Mucosa of stomach (tissue), 1 donor: Measurements from ENCODE around the gene C9orf50.

Experiments used
- H3K27me3 ChIP-seq: one replicate; pipeline ENCODE4 v1.7.0; 2013; ENCODE audit warnings: mild to moderate bottlenecking, low read length; ENCODE audit not compliant: control insufficient read depth, insufficient read depth
- H3K36me3 ChIP-seq: one replicate; pipeline ENCODE4 v1.7.0; 2013; ENCODE audit warnings: low read length; ENCODE audit not compliant: control insufficient read depth, insufficient read depth
- H3K4me1 ChIP-seq: one replicate; pipeline ENCODE4 v1.7.0; 2013; ENCODE audit warnings: mild to moderate bottlenecking, low read length; ENCODE audit not compliant: control insufficient read depth, insufficient read depth
- H3K4me3 ChIP-seq: one replicate; pipeline ENCODE4 v1.7.0; 2013; ENCODE audit warnings: low read length
- H3K9ac ChIP-seq: one replicate; pipeline ENCODE4 v1.7.0; 2013; ENCODE audit warnings: mild to moderate bottlenecking, low read length, moderate library complexity
- H3K9me3 ChIP-seq: one replicate; pipeline ENCODE4 v1.7.0; 2013; ENCODE audit warnings: mild to moderate bottlenecking, low read length, moderate library complexity; ENCODE audit not compliant: control insufficient read depth
- donor health status: Pancreatic carcinoma.

Gene C9orf50

DNA sequence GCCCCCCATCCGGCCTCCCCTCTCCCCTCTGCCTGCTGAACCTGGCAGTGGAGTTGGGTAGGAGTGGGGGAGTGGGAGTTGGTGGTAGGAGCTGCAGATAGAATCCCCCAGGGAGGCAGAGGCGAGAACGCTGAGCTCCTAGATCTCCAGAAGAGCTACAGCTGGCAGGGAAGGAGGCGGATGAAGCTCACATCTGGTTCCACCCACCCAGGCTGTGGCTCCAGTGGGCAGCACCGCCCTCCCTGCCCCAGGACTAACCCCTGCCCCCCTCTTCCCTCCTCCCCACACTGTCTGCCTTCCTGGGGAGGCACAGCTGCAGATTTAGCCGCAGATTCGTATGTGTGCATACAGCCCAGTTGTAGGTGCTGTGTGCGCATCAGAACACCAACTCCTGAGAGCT is 34.2 kb downstream of the C9orf50 start:
- Histone ChIP-seq H3K9me3 (no peaks in the 10 kb centered on the region), H3K9ac (no peak overlapping the region), H3K27me3 (no peaks in the 10 kb centered on the region), H3K4me1 (peaks cover 7% of the 10 kb centered on the region), H3K4me3 (no peak overlapping the region), H3K36me3 (no peaks in the 10 kb centered on the region)

DNA sequence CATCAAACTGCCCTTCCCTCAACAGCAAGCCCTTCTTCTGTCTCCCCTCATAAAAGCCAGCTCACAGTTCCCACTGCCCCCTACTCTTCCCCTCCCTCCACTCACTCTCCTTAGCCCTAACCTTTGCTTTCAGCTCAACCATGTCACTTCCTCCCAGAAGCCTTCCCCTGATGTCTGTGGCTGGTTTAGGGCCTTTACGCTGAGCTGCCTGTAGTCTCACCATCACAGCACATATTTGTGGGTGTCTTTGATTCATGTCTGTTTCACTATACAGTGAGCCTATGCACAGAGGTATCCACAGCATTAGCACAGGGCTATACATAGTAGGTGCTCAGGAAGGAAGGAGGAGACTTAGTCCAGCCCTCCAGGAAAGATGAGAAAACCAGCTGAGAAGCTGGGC is 34.7 kb downstream of the C9orf50 start:
- Histone ChIP-seq H3K4me3 (no peak overlapping the region), H3K4me1 (peaks cover 7% of the 10 kb centered on the region), H3K36me3 (no peaks in the 10 kb centered on the region)

DNA sequence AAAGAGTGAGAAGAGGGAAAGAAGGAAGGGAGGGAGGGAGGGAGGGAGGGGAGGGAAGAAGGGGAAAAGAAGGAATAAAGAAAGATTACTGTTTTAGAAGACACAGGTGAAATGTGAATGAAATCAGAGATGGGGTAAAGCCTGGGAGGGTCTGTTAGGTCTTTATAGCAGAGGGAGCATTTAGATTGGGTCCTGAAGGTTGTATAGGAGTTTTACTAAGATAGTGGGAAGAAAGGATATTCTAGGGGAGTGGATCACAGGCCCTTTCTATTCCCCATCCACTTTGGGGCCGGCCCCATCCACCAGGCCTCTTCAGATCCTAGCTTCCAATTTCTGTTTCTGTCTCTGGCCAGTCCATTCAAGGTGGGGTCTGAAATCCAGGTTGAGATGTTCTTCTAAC is 35.5 kb downstream of the C9orf50 start:
- Histone ChIP-seq H3K9me3 (no peaks in the 10 kb centered on the region), H3K4me1 (peaks cover 7% of the 10 kb centered on the region)

More for the DNA sequence above, 34.7 kb downstream of the C9orf50 start:
- Histone ChIP-seq H3K9me3 (no peaks in the 10 kb centered on the region), H3K27me3 (no peaks in the 10 kb centered on the region), H3K9ac (no peak overlapping the region)

DNA sequence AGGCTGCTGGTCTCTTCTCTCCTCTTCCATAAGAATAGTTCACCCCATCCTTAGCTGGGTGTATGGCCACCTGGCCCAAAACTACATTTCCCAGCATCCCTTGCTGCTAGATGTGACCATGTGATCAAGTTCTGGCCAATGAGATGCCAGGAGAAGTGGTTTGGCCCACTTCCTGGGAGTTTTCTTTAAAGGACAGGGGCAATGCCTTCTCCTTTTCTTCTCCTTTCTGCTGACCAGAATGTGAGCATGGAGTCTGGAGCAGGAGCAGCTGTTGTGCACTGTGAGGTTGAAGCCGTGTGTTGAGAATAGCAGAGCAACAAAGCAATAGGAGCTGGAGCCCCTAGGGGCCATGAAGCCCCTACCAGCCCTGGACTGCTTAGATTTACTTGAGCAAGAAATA is 36.8 kb downstream of the C9orf50 start:
- peaks cover 11% of the 10 kb centered on the region for H3K4me1 ChIP-seq
- no peak overlapping the region for H3K4me3 ChIP-seq
- no peak overlapping the region for H3K9ac ChIP-seq
- no peaks in the 10 kb centered on the region for H3K36me3 ChIP-seq
- H3K9me3 ChIP-seq = no peaks in the 10 kb centered on the region
- no peaks in the 10 kb centered on the region for H3K27me3 ChIP-seq

More for the DNA sequence above, 35.5 kb downstream of the C9orf50 start:
- H3K36me3 ChIP-seq = no peaks in the 10 kb centered on the region
- no peak overlapping the region for H3K9ac ChIP-seq
- no peaks in the 10 kb centered on the region for H3K27me3 ChIP-seq
- no peak overlapping the region for H3K4me3 ChIP-seq

DNA sequence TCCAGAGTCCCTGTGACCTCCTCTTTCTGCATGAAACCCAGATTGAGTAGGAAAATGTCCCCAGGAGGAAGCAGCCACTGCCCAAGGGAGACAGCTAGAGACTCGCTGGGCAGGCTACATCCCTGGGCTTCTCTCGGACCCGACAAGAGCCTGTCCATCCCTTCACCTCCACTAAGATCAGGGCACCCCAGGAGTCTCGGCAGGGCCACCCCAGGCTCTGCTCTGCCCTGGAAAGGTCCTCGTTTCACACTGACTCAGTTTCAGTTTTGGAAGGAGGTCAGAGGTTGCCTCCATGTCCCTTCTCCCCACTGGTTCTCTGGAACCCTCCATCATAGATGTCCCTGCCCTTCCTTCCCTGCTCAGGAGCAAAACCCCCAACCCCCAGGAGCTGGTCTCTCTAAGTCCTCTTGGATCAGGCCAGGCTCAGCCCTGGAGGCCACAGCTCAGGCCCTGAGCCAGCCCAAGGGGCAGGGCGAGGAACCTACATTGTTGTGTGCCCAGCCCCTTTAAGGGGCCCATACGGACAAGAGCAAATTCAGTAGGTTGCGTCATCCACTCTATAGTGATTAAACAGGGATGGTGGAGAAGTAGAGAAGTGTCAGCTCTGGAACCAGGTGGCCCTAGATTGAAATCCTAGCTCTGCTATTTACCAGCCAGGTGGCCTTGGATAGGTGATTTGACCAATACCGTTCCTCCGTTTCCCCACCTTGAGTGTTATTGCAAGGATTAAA is 37.4 kb downstream of the C9orf50 start:
- H3K9ac ChIP-seq = no peak overlapping the region
- H3K4me3 ChIP-seq = no peak overlapping the region
- H3K36me3 ChIP-seq = no peaks in the 10 kb centered on the region
- no peaks in the 10 kb centered on the region for H3K9me3 ChIP-seq
- no peaks in the 10 kb centered on the region for H3K27me3 ChIP-seq
- peaks cover 11% of the 10 kb centered on the region for H3K4me1 ChIP-seq

DNA sequence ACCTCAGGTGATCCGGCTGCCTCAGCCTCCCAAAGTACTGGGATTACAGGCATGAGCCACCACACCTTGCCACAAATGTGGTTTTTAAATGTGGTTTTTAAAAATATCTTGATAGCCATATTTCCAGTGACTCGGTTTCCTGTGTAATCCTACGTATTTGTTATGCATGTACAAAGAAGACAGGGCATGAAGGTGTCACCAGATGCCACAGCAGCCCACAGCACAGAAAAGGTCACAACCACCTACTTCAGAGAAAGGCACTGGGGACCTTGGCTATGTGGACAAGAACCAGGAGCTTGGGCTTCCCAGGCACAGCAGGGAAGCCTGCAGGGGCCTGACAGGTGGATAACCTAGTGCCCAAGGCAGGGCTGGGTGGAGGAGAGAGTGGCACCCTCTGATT is 38.0 kb downstream of the C9orf50 start:
- H3K9ac ChIP-seq = no peak overlapping the region
- H3K36me3 ChIP-seq = no peaks in the 10 kb centered on the region

DNA sequence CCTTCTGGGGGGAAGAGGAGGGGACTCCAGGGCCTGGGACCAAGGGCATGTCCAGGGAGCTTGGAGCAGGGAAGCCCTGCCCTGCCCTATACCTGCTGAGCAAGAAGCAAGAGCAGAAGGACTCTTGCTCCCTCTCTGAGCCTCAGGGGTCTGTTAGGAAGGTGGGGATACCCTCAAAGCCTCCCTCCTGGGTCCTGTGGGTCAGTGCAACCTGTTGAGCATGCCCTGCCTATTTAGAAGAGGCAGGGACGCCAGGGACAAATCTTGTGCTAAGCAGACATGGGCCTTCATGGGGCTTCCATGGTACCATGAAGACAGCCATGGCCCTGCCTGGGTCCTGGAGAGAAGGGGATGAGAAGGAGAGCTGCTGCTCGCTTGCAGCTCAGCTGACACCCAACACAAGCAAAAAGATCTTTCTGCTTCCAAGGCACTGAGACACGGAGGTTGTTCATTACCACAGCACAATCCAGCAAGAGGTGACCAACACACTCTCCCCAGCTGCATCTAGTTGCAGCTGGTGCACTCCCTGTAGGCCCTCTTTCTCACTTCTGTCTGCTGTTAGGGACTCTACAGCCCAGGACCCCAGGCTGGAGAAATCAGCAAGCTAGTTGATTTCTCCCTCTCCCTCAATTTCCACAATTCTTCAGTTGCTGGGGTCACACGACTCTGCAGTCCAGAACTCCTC is 39.3 kb downstream of the C9orf50 start:
- no peak overlapping the region for H3K9ac ChIP-seq
- no peaks in the 10 kb centered on the region for H3K9me3 ChIP-seq
- no peaks in the 10 kb centered on the region for H3K27me3 ChIP-seq
- H3K4me3 ChIP-seq = no peak overlapping the region
- no peaks in the 10 kb centered on the region for H3K36me3 ChIP-seq
- H3K4me1 ChIP-seq = peaks cover 11% of the 10 kb centered on the region

More for the DNA sequence above, 38.0 kb downstream of the C9orf50 start:
- H3K27me3 ChIP-seq = no peaks in the 10 kb centered on the region
- H3K9me3 ChIP-seq = no peaks in the 10 kb centered on the region
- H3K4me3 ChIP-seq = no peak overlapping the region
- peaks cover 11% of the 10 kb centered on the region for H3K4me1 ChIP-seq

DNA sequence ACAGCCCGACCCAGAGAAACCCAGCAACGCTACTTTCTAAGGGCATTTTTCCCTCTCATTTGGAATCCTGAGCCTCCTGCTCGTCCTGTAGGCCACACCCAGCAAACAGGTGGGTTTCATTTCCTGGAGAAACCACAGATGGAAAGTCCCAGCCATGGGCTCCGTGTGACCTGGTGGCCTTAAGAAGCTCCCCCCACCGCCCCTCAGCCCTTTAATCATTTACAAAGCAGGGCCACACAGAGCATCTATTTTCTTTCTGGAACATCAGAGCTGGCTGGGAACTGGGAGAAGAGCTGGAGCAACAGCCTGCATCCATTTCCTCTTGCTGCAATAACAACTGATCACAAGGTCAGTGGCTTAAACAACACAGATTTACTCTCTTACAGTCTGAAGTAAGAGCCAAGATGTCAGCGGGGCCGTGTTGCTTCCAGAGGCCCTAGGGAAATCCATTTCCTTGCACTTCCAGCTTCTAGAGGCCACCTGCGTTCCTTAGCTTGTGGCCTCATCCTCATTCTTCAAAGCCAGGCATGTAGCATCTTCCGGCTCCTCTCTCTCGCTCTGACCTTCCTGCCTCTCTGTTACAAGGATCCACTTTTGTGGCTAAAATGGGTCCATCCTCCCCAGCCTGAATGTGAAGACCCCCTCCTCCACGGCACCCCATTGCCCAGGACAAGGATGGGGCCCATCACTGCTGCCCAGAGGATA is 40.5 kb downstream of the C9orf50 start:
- peaks cover 11% of the 10 kb centered on the region for H3K4me1 ChIP-seq

DNA sequence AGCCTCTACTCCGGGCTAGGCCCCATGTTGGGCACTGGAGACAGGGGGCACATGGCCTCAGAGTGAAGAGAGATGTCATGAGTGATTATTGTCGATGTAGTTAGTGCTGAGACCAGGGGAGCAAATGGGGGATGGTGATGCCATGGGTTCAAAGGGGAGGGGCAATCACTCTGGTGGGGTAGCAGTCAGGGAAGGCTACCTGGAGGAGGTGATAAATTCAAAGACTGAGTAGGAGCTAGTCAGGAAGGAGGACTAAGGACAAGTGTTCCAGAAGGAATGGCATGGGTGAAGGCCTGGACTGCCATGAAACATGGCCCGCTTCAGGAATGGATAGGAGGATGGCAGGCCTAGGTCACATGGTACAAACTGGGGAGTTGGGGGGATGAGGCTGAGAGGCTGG is 41.6 kb downstream of the C9orf50 start:
- Histone ChIP-seq H3K9me3 (no peaks in the 10 kb centered on the region), H3K4me1 (peaks cover 7% of the 10 kb centered on the region), H3K27me3 (no peaks in the 10 kb centered on the region), H3K36me3 (no peaks in the 10 kb centered on the region), H3K9ac (no peak overlapping the region), H3K4me3 (no peak overlapping the region)

More for the DNA sequence above, 40.5 kb downstream of the C9orf50 start:
- Histone ChIP-seq H3K27me3 (no peaks in the 10 kb centered on the region), H3K4me3 (no peak overlapping the region), H3K9me3 (no peaks in the 10 kb centered on the region), H3K36me3 (no peaks in the 10 kb centered on the region), H3K9ac (no peak overlapping the region)

DNA sequence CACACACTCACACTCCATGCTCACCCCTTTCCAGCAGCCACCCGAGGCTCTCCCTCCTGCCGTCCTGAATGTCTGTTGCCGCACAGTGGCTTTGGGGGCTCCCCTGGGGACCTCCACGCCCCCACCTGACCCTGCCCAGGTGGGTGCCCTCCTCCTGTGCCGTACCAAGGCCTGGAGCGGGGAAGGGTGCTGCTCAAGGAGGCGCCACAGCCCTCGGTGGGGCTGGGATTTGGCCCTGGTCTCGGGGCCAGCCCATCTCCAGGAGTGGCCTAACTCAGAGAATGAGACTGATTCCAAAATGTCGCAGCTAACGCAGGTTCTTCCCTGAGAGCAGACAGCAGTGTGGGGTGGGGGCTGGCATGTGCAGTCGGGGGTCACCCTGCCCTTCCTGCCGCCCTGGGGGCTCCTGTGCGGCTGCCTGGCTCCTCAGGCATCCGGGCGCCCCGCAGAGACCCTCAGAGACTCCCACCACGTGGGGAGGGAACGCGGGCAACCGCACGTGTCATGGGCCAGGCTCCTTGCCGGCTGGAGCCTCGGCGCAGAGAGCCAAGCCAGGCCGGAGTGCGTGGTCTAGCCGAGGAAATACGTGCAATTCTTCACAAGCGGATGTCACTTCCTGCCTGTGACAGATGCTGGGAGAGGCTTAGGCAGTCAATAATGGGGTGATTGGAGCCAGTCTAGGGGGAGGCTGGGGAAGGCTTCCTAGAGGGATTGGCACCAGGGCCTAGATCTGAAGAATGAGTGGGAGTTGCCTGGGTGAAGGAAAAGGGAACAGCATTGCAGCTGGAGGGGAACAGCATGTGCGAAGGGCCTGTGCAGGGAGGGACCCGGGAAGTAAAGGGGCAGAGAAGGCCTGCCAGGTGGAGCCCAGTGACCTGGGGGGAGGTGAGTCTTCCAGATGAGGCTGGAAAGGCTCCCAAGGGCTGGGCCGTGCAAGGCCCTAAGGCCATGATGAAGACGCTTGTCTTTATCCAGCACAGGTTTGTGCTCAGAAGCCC is 44.1 kb downstream of the C9orf50 start:
- no peaks in the 10 kb centered on the region for H3K27me3 ChIP-seq
- H3K9ac ChIP-seq = no peak overlapping the region
- H3K4me1 ChIP-seq = peaks cover 5% of the 10 kb centered on the region
- no peaks in the 10 kb centered on the region for H3K36me3 ChIP-seq
- no peak overlapping the region for H3K4me3 ChIP-seq
- H3K9me3 ChIP-seq = no peaks in the 10 kb centered on the region

DNA sequence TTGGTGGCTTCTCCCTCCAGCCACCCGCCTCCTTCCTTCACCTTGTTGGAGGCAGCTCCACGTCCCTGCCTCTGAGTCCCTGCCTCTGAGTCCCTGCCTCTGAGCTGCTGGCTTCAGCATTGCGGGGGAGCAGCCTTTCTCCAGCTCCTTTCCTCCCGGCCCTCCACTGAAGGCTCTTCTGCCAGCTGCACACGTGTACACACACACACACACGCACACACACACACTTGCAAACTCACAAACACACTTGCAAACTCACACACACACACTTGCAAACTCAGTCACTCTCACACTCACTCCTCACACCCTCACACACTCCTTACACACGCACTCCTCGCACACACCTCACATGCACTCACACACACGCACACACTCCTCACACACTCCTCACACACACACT is 45.1 kb downstream of the C9orf50 start:
- H3K9ac ChIP-seq = no peak overlapping the region
- no peaks in the 10 kb centered on the region for H3K27me3 ChIP-seq
- no peaks in the 10 kb centered on the region for H3K36me3 ChIP-seq
- peaks cover 5% of the 10 kb centered on the region for H3K4me1 ChIP-seq
- H3K9me3 ChIP-seq = no peaks in the 10 kb centered on the region
- no peak overlapping the region for H3K4me3 ChIP-seq
